Gastrocnemius medialis (tissue), 4 donors: Measurements from ENCODE around the gene CXCL1.

ENCODE experiments used
- POLR2A ChIP-seq, 2 donors: fragments of 450-650 bp; IDR thresholded peaks; one replicate each; pipeline ENCODE4 v1.6.1; 2017; ENCODE audit warnings: antibody characterized with exemption in 2 of 2, mild to moderate bottlenecking in 2 of 2, moderate library complexity in 2 of 2
- TF ChIP-seq, protein P1 (sequence below), 5 experiments: fragments of 450-650 bp in 3 of 5; fragments of 200-600 bp in 2 of 5; sonication (generic) in 2 of 5; IDR thresholded peaks in 4 of 5; conservative IDR thresholded peaks in 1 of 5; 1 replicate in 4 of 5; 2 replicates in 1 of 5; pipeline ENCODE4 v1.5.1; 2016 to 2019; ENCODE audit warnings: antibody characterized with exemption in 5 of 5, mild to moderate bottlenecking in 3 of 5, moderate library complexity in 3 of 5

- TF ChIP-seq, protein P1, sequence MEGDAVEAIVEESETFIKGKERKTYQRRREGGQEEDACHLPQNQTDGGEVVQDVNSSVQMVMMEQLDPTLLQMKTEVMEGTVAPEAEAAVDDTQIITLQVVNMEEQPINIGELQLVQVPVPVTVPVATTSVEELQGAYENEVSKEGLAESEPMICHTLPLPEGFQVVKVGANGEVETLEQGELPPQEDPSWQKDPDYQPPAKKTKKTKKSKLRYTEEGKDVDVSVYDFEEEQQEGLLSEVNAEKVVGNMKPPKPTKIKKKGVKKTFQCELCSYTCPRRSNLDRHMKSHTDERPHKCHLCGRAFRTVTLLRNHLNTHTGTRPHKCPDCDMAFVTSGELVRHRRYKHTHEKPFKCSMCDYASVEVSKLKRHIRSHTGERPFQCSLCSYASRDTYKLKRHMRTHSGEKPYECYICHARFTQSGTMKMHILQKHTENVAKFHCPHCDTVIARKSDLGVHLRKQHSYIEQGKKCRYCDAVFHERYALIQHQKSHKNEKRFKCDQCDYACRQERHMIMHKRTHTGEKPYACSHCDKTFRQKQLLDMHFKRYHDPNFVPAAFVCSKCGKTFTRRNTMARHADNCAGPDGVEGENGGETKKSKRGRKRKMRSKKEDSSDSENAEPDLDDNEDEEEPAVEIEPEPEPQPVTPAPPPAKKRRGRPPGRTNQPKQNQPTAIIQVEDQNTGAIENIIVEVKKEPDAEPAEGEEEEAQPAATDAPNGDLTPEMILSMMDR (IDR thresholded peaks at IDR 0.05 in 4 of 5, conservative IDR thresholded peaks at IDR 0.05 in 1 of 5), result no peak
- no peak for TF ChIP-seq POLR2A (IDR thresholded peaks at IDR 0.05)
Observed at GRCh38 chr4:73883306-73883705, 14.1 kb downstream of the CXCL1 start.
